OCI-LY1 (cell line): ENCODE measurements around the gene AMPH.

Experiments used
- CTCF ChIP-seq: fragments of 200-600 bp; sonication (generic), shearing (Covaris generic); IDR thresholded peaks from 2 replicates; pipeline ENCODE4 v1.5.1; 2017; ENCODE audit warnings: mild to moderate bottlenecking, antibody characterized with exemption, low read length, moderate library complexity, mixed read lengths
- EZH2 ChIP-seq: fragments of 200-600 bp; sonication (generic), shearing (Covaris generic); IDR thresholded peaks from 2 replicates; pipeline ENCODE4 v1.8.0; 2017; ENCODE audit warnings: borderline replicate concordance, mixed run types, mild to moderate bottlenecking, antibody characterized with exemption, low read length, moderate library complexity, mixed read lengths

GRCh38 chr7:38410056-38410455 is 221.1 kb downstream of the AMPH start:
- no peak for TF ChIP-seq CTCF
- TF ChIP-seq EZH2, result no peak
